GM18526 (cell line): Measurements from ENCODE around the gene EDN2.

Experiments
- POLR2A ChIP-seq: IDR thresholded peaks from 3 replicates; pipeline ENCODE4 v1.6.1; 2011; ENCODE audit not compliant: insufficient read length; ENCODE audit errors: extremely low read depth

The EDN2 gene

DNA sequence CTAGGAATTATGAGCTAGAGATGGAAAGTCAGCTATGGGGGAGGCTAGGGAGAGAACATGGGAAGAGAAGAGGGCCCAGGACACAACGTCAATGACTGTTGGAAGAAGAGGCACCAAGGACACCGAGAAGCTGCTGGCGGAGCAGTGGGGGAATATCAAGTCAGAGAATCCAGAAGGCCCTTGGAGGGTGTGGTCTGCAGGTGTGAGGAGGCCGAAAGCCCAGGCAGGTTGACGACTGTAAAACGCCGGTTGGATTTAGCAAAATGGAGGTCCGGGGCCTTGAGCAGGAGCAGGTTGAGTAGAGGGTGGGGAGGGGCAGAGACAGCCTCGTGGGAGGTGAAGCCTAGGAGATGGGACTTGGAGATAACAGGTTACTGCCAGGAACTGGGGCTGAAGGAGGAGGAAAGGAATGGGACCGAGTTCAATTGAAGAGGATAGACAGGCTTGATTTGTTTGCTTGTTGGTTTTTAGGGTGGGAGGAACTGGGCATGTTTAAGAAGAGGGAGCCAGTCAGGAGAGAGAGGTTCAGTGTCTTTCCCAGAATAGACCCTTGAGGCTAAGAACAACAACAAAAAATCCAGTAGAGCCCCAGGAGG, 35.1 kb downstream of the EDN2 start:
- TF ChIP-seq POLR2A = no peak

DNA sequence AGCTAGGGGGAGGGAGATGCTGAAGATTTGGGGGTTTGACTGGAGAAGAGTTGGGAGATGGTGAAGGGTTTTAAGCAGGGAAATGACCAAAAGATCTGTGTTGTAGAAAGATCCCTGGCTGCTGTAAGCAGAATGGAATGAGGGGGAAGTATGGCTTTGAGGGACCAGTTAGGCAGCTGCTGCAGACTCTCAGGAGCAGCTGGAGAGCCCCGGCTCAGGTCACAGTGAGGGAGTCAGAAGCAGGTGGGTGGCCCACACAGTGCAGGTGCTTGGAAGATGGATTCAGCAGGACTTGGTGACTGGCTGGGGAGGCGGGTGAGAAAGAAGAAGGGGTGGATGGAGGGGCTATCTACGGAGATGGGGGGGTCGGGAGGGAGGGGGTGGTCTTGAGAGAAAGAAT, 35.7 kb downstream of the EDN2 start:
- TF ChIP-seq POLR2A = no peak

DNA sequence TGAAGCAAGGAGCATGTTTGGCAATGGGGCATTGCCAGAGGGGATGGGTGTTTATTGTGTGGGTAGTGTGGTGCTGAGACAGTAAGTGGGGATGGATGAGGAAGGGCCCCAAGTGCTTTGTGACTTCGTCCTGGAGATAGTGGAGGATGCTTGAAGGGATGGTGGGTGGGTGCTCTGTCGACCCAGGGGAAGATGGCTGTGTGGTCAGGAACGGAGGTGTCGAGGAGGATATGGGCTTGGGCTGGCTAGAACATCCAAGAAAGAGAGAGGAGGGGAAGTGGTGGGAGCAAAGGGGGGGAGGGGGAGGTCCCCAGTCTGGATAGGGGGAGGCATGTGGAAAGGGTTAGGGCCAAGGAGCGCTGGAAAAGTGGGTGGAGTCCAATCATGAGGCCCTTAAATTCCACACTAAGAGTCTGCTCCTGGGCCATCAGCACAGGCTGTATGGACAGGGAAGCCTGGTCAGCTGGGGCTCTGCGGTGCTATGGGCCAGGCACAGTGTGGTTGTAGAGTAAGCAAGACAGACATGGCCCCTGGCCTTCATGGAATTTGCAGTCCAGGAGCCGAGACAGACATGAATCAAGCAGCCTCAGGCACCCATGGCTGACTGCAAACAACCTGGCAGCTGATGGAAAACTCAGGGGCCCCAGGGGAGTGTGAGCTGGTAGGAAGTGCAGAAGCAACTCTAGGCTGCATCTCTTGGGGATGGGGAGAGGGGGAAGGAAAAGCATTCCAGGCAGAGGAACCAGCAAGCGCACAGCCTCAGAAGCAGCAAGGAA, 36.3 kb downstream of the EDN2 start:
- TF ChIP-seq POLR2A = no peak

DNA sequence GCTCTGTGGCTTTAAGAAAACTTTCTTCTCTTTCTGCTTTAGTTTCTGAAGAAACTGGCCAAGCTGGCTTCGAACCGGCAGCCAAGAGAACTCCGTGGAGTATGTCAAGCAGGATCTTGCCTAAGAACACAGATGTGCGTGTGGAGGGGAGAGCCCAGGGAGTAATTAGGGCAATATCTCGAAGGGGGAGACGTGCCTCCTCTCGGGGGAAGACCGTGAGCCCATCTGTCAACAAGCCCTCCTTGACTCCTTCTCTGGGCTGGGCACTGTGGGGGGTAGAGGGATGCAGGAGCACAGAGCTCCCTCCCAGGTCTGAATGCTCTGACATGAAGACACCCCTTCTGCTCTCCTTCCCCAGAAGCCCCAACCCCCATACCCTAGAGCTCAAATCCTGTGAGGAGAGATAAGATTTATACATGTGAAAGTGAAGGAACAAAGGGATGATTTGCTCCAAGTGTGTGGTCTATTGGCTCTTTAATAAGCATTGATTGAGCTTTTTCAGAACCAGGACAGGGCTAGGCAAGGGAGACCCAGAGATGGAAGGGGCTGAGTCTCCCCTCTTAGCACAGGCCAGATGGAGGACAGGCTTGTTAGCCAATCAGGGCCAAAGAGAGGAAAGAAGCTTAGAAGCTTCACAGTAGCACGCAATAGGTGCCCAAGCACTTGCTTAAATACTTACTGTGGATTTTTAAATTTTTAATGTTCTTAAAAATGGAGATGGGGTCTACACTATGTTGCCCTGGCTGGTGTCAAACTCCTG, 37.5 kb downstream of the EDN2 start:
- no peak for TF ChIP-seq POLR2A

DNA sequence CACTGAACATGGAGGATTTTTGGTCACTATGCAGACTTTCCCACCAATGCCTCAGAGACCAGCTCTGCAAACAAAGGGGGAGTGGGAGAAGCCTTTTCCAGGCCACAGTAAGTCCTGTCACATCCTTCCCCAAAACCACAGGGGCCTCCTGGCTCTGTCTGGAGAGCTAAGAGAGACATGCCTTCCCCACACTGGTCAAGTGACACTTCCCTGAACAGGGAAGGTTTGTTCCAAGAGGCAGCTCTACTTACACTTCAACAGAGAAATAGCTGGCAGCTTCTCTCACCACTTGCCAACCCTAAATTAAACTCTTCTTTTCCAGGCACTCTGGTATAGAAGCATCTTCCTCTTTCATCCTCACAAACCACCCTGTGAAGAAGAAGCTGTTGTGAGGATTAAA, 39.7 kb downstream of the EDN2 start:
- TF ChIP-seq POLR2A = no peak

DNA sequence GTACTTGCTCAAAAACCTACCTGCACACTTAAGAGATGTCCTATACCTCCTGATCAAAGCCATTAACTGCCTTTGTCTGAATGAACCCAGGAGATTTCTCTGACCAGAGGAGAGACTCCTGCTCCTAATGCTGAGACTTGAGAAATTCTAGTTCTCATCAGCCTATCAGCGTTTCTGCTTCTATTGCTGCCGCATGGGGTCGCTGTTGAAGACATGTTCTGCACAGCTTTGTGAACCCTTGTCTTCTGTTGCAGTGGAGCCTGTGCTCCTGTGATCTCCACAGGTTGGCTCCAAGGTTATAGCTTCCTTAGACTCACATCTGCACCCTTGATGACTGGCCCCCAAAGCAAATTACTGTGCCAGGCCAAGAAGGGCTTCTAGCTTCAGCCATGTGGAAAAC, 40.2 kb downstream of the EDN2 start:
- TF ChIP-seq POLR2A = no peak

DNA sequence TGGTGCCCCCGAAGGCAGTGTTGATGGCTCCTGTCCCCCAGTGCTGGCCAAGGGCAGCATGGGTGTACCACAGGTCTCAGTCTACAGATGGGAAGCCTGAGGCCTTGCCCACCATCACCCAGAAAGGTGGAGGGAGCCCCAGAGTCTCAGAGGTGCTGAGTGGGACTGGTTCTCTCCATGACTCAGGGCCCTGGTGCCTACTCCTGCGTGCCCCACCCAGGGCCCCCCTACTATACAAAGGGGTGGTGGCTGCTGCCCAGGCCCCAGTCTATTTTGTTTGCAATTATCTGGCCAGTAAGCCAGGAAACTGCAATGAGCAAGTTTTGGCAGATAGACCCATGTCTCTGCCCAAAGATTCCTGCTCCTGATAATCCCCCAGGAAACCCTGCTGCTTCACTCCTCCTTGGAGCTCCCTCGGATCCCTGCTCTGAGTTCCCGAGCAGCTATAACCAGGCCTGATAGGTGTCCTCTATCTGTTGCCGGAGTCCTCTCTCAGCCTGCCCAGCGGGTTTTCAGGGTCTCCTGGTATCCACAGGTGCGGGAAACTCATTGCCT, 41.7 kb downstream of the EDN2 start:
- no peak for TF ChIP-seq POLR2A

DNA sequence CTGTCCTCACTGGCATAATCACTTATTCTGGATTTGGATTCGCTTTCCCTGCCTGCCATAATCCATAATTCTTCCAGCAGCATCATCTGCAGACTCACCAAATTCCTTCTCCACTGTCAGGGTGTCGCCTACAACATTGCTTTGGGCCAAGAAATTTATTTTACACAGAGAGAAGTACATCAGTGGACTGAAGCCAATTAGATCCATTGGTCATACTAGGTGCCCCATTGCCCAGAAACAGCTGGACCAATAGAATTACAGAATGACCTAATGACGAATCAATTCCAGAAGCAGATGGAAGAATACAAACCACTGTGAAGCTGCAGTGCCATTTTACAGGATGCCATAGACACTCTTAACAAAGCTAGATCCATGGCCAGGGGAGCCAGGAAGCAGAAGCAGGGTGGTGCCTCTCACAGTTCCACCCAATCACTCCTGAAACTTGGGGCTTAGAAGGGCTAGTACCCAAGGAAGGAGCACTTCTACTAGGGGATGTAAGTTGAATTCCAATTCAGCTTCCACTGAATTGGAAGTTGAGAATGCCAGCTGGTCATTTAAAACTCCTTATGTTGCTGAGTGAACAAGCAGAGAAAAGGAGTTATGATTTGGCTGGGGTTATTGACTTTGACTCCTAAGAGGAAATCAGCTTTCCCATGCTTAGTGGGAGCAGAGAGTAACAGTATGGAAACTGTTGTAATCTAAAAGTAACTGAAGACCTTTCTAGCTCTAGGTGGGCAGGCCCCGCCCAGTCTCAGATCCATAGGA, 44.0 kb downstream of the EDN2 start:
- TF ChIP-seq POLR2A = no peak

DNA sequence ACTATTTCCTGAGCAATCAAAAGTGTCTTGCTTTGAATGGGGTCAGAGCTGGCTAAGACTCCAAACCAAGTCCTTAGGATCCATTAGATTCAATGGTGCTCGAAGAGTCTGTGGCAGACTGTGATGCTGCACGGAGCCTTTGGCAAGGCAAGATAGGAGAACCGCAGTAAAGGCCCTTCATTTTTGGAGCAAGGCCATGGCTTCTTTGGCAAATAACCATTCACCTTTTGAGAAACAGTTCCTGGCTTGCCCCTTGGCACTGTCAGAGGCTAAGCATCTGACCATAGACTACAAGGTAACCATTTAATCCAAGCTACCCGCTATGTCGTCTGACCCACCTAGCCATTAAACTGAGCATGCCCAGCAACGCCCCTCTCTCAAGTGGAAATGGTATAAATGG, 45.2 kb downstream of the EDN2 start:
- TF ChIP-seq POLR2A = no peak

DNA sequence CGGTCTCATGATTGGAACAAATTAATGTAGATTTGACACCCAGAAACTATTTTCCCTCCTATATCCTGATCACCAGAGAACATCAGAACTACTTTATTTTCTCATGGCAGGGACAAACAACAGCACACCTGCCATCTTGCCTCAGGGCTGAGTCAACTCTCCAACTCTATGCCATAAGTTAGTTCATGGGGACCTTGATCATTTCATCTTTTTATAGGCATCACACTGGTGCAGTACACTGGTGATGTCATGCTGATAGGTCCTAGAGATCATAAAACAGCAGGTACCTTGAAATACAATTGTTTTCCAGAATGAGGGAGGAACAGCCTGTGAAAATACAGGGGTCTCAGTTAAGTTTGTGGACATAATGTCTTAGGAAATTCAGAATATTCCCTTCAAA, 45.8 kb downstream of the EDN2 start:
- no peak for TF ChIP-seq POLR2A

DNA sequence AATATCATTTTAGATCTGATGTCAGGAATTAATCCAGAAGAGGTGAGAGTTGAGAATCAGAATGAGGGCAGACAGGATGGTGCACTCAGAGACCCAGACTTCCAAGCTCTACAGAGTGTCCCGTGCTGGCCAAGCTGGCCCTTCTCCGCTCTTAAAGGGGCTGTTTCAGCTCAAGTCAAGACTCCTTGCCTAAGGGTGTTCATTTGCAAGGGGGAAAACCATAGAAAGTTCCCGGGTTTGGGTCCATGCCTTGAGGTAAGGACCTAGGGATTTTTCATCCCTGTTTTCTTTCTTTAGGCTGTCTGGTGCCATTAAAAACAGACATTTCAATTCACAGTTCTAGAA, 47.5 kb downstream of the EDN2 start:
- no peak for TF ChIP-seq POLR2A

DNA sequence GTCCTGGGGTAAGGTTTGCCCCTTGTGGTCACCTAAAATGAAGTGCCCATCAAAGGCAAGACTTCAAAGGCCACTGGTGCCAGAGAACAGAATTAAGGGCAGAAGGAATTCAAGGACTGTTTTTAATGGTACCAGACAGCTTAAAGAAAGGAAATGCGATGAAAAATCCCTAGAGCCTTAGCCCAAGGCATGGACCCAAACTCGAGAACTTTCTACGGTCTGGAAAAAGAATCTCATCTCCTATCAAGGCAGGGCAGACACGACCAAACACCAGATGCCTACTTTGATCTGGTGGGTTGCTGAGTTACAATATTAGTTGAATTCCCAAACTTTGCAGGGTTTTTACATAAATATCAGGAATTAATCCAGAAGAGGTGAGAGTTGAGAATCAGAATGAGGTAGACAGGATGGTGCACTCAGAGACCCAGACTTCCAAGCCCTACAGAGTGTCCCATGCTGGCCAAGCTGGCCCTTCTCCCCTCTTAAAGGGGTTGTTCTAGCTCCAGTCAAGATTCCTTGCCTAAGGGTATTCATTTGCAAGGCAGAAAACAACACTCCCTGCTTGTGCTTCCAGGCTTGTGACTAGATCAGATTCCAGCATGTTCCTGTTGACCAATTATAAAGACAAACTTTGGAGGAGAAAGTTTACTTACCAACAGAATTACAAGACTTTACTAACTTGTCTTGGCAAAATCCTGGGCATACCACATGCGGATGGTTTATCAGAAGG, 48.0 kb downstream of the EDN2 start:
- no peak for TF ChIP-seq POLR2A

DNA sequence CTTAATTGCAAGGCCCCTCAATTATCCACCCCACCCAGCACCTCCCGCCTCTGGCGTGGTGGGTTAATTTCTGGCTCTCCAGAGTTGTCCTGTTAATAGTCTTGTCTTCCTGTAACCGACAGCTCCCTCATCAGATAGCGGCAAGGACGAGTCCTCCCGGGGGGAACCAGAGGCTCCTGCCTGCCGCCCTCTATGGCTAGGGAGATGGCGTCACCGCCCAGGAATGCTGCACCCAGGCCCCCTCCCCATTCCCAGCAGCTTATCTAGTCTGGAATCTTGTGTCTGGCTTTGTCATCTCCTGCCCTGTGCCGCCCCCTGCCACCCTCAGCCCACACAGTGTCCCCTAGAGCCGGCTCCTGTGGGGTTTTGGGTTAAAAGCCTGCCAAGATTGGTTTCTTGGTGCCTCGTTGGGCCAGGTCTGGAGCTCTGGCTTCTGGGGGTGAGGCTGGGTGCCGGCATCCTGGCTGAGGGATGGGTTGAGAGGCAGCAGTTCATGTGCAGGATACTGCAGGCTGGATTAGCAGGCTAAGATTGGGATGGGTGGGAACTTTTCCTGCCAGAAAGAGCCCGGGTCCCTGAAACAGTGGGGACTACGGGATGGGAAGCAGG, 48.8 kb downstream of the EDN2 start:
- TF ChIP-seq POLR2A = no peak

DNA sequence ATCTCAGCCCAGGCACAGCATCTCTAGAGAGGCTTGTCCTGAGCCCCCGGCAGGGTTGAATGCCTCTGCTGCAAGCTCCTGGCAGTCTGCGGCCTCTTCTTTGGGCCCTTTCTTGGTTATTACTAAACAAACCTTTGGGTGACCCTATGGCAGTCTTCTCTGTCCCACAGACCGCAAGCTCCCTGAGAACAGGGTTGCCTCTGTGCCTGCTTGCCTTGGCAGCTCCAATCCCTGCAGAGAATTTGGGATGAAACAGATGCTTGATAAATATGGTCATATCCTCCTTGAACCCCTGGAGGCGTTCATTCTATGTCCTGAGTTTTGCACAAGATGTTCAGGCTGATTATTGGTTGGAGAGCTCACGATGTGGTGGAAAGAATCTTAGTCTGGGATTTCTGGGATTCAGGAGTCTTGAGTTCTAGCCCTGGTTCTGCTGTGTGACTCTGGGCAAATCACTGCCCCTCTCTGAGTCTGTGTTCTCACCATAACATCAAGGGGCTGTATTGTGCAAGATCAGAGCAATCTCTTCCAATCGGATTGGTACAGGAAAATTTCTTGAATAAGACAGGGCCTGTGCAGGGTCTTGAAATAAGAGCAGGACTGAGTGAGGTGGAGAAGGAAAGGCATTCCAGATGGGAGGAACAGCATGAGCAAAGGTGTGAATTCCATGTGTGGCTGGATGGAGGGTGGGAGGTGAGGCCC, 49.6 kb downstream of the EDN2 start:
- no peak for TF ChIP-seq POLR2A

DNA sequence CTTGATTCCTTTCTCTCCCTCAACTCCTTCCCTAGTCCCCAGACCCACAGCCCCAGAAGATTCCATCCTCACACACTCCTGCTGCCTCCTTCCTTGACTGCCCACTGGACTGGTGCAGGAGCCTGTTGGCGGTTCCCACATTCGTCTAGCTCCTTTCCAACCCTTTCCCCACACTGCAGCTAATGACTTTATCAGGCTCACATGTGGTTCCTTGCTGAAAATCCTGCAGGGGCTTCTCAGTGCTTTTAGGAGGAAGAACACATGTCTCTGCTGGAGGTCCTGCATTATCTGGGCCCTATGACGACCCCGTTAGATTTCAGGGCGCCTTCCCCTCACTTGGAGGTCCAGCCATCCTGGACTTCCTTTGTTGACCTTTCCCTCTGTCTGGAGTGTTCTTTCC, 50.2 kb downstream of the EDN2 start:
- TF ChIP-seq POLR2A = no peak
